Measurements from ENCODE around the gene AKNAD1.

GRCh38 chr1:108841703-108842102, 15.2 kb downstream of the AKNAD1 start:
- TF ChIP-seq ZNF565 (CRISPR knock-in tag; conservative IDR thresholded peaks at IDR 0.05; ENCODE audit: low read depth) (no peak), PPARA (CRISPR knock-in tag; IDR thresholded peaks at IDR 0.05; ENCODE audit: borderline replicate concordance) (no peak), TSHZ2 (CRISPR knock-in tag; IDR thresholded peaks at IDR 0.05) (no peak), ZFP30 (CRISPR knock-in tag; IDR thresholded peaks at IDR 0.05) (no peak), GLIS3 (CRISPR knock-in tag; IDR thresholded peaks at IDR 0.05) (no peak), ARNTL (CRISPR knock-in tag; IDR thresholded peaks at IDR 0.05; ENCODE audit: borderline replicate concordance, low read depth) (no peak), ZC3H10 (CRISPR knock-in tag; IDR thresholded peaks at IDR 0.05) (no peak), RARB (CRISPR knock-in tag; IDR thresholded peaks at IDR 0.05) (no peak), ZFP3 (CRISPR knock-in tag; IDR thresholded peaks at IDR 0.05) (no peak), ESRRG (CRISPR knock-in tag; IDR thresholded peaks at IDR 0.05) (no peak), TOX (CRISPR knock-in tag; IDR thresholded peaks at IDR 0.05; ENCODE audit: borderline replicate concordance) (no peak)
- TF ChIP-seq, protein P1, sequence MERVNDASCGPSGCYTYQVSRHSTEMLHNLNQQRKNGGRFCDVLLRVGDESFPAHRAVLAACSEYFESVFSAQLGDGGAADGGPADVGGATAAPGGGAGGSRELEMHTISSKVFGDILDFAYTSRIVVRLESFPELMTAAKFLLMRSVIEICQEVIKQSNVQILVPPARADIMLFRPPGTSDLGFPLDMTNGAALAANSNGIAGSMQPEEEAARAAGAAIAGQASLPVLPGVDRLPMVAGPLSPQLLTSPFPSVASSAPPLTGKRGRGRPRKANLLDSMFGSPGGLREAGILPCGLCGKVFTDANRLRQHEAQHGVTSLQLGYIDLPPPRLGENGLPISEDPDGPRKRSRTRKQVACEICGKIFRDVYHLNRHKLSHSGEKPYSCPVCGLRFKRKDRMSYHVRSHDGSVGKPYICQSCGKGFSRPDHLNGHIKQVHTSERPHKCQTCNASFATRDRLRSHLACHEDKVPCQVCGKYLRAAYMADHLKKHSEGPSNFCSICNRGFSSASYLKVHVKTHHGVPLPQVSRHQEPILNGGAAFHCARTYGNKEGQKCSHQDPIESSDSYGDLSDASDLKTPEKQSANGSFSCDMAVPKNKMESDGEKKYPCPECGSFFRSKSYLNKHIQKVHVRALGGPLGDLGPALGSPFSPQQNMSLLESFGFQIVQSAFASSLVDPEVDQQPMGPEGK (CRISPR knock-in tag; IDR thresholded peaks at IDR 0.05; ENCODE audit: borderline replicate concordance), result no peak
- TF ChIP-seq, protein P2, sequence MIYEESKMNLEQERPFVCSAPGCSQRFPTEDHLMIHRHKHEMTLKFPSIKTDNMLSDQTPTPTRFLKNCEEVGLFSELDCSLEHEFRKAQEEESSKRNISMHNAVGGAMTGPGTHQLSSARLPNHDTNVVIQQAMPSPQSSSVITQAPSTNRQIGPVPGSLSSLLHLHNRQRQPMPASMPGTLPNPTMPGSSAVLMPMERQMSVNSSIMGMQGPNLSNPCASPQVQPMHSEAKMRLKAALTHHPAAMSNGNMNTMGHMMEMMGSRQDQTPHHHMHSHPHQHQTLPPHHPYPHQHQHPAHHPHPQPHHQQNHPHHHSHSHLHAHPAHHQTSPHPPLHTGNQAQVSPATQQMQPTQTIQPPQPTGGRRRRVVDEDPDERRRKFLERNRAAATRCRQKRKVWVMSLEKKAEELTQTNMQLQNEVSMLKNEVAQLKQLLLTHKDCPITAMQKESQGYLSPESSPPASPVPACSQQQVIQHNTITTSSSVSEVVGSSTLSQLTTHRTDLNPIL (CRISPR knock-in tag; IDR thresholded peaks at IDR 0.05; ENCODE audit: low read depth), result no peak
- TF ChIP-seq, protein P3, sequence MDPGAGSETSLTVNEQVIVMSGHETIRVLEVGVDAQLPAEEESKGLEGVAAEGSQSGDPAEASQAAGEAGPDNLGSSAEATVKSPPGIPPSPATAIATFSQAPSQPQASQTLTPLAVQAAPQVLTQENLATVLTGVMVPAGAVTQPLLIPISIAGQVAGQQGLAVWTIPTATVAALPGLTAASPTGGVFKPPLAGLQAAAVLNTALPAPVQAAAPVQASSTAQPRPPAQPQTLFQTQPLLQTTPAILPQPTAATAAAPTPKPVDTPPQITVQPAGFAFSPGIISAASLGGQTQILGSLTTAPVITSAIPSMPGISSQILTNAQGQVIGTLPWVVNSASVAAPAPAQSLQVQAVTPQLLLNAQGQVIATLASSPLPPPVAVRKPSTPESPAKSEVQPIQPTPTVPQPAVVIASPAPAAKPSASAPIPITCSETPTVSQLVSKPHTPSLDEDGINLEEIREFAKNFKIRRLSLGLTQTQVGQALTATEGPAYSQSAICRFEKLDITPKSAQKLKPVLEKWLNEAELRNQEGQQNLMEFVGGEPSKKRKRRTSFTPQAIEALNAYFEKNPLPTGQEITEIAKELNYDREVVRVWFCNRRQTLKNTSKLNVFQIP (CRISPR knock-in tag; IDR thresholded peaks at IDR 0.05; ENCODE audit: borderline replicate concordance, low read depth), result no peak
